ENCODE results near the gene CYP2J2.
"Not testable (repeated sequence)": the region's sequence is repeated elsewhere in the genome, so short reads cannot be mapped to it uniquely, and the experiment has no call there.

CYP2J2 gene, protein sequence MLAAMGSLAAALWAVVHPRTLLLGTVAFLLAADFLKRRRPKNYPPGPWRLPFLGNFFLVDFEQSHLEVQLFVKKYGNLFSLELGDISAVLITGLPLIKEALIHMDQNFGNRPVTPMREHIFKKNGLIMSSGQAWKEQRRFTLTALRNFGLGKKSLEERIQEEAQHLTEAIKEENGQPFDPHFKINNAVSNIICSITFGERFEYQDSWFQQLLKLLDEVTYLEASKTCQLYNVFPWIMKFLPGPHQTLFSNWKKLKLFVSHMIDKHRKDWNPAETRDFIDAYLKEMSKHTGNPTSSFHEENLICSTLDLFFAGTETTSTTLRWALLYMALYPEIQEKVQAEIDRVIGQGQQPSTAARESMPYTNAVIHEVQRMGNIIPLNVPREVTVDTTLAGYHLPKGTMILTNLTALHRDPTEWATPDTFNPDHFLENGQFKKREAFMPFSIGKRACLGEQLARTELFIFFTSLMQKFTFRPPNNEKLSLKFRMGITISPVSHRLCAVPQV

DNA sequence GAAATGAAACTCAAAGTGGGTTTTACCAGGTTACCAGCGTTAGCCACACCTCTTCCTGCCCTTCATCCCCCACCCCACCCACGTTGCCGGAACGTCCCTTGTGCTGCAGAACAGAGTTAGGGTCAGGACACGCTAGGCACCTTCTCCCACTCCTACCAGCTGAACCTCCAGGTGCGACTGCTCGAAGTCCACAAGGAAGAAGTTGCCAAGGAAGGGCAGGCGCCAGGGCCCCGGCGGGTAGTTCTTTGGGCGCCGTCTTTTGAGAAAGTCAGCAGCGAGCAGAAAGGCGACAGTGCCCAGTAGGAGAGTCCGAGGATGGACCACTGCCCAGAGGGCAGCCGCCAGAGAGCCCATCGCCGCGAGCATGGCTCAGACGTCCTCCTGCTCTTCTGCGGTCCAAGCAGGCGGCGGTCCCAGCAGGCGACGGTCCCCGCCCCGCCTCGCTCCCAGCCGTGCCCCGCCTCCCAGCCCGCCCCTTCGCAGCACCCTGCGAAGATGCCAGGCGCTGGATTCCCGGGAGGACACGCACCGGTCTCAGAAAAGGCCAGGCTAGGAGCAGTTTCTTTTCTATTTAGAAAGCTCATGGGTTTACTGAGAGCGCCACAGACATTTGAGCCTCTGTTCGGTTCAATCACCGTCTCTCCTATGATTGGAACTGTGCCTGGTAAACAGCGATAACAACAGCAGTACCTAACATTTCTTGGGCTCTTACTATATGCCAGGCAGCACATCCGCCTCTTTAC, at the start of gene CYP2J2:
CYP2J2 (minus strand) TSS at position 393 of the 743 bp plus-strand sequence; CDS start at position 366, 27 bp downstream.
- peak; percentile 18 for DNase-seq

DNA sequence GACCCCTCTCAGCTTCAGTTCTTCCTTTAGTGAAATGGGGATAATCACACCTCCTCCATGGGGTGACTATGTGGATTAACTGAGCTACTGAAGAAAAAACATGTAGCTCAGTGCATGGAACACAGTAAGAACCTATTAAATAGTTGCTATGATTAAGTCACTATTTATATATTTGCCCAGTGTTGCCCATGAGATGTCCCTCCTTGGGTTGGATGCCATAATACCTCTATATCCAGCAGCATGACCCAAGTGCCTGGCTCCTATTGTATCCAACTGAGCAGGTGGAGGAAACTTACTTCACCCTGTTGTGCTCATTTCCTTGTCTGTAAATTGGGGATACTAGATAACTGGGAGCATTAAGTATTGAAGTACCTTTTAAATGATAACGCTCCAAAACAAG, 47.1 kb upstream of the CYP2J2 start:
- no peak for DNase-seq

DNA sequence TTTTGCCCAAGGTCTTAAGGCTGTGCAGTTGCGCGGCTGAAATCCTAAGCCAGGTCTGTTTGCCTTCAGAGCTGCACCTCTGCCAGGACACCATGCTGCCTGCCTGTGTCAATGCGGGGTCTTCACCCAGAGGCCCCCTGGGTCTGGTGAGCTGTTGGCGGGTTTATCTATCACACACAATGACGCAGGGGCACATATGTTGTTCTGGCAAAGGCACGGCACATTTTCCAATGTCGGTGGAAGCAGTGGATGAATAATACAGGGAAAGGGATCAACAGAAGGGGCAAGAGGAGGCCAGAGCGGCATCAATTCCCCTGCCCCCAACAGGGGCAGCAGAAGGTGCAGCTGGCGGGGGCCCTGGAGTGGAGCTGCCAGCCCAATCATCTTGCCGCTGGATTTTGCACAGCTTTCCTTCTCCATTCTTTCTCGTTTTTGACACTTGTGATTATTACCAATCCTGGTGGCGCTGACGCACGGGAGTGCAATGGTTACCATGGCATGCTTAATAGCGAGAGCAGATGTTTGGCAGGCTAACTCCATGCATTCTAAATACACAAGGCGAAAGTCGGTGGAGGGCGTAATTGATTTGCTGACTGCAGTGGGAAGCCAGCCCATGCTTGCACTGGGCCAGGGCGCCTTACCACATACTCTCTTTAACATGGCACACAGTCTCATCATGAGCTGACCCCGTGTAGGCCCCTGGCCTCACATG, 45.8 kb upstream of the CYP2J2 start:
- no peak for DNase-seq

DNA sequence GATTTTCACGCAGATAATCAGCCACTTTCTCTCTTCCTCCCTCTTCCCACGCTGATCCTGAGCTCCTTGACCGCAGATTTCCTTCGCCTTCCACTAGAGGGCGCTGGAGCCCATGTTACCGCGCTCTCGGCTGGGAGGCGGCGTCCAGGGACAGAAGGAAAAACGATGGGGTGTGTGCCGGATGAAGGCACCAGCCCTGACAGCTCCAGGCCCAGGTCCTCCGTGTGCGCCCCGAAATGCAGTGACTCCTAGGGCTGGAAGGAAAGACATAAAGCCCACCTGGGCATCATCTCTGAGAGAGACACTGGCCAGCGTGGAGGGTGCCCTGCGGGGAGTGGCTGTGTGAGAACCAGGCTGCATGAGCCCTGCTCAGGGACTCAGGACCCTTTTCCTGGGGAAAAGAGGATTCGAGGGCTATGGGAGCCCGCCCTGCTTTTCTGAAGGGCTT, 44.9 kb upstream of the CYP2J2 start:
- no peak for DNase-seq

DNA sequence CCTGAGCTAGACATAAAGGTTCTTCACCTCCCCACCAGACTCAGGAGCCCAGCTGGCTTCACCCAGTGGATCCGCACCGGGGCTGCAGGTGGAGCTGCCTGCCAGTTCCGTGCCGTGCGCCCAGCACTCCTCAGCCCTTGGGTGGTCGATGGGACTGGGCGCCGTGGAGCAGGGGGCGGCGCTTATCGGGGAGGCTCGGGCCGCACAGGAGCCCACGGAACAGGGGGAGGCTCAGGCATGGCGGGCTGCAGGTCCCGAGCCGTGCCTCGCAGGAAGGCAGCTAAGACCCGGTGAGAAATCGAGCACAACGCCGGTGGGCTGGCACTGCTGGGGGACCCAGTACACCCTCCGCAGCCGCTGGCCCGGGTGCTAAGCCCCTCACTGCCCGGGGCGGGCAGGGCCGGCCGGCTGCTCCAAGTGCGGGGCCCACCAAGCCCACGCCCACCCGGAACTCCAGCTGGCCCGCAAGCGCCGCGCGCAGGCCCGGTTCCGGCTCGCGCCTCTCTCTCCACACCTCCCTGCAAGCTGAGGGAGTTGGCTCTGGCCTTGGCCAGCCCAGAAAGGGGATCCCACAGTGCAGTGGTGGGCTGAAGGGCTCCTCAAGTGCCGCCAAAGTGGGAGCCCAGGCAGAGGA, 43.1 kb upstream of the CYP2J2 start:
- DNase-seq, result not testable (repeated sequence)

DNA sequence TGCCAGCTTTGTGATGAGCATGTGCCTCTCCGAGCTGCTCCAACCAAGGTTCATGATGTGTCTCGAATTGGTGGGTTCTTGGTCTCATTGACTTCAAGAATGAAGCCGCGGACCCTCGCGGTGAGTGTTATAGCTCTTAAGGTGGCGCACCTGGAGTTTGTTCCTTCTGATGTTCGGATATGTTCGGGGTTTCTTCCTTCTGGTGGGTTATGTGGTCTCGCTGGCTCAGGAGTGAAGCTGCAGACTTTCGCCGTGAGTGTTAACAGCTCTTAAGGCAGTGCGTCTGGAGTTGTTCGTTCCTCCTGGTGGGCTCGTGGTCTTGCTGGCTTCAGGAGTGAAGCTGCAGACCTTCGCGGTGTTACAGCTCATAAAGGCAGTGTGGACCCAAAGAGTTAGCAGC, 42.2 kb upstream of the CYP2J2 start:
- not testable (repeated sequence) for DNase-seq

DNA sequence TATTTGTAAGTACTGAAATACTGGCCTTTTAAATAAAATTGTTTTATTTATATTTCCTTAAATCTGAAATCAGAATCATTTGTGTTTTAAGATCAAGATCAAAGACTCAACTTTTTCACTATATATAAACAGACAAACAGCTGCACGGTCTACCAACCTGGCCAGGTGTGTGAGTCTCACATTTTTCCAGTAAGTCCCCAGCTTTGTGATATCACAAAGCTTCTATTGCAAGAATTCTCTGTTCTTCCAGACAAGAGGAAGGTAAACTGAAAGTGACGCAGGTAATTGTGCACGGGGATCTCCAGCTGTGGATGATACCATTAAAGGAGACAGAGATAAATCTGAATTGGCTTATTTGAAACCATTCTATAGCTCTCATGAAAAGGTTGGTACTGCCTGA, 41.2 kb upstream of the CYP2J2 start:
- DNase-seq, result no peak

DNA sequence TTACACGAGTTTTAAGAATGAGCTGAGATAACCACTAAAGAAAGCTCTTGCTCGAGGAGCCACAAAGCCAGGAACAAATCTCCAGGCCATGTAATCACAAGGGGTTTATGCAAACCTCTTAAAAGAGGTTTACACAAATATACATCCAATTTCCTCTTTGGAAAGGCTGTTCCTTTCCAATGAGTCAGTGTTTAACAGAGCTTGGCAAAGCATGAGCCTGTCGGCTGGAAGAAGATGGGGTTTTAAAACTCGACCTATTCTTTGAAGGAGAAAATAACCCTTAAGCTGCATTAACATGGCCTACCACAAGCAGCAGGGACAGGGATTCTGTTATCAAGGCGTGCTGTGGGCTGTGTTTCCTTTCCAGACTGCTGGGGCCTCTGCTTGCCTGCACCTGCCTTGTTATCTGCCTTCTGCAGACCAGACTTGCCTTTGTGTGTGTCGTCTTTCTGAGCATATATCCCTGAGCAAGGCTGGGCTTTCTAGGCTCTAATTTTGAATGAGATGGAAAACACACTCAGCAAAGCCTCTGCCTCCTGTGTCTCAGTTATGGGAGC, 40.6 kb upstream of the CYP2J2 start:
- DNase-seq, result no peak

DNA sequence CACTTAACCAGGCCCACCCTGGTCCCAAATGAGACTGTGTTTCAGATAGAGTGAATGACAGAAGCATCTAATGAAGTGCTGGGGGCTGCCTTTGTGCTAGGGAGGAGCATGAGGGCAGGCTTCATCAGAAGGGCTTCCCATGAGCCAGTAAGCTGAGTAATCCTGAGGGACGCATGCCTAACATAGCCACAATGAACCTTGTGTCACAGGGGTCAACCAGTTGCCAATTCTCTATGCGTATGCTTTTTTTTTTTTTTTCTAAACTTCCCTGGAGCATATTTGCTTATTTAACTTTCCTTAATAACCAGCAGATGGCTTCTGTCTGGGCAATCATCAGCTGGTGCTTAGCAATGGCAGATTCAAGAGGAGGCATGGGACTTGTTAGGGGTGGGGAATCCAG, 25.5 kb upstream of the CYP2J2 start:
- no peak for DNase-seq

DNA sequence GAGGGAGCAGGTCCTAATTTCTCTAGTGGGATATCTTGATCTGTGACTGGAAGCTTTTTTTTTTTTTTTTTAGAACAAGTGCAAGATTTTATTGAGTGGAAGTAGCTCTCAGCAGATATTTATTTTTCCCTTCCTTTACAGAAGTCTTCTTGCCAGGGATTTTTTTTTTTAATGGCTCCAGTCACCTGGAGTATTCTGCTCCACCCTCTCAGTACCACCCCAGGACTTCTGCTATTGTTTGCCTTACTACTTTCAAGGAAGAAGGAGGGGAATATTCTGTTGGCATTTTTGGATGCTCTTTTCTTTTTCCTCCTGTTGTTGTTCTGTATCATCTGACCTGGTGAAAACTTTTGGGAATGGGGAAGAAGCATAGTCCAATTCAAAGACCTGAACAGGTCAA, 23.1 kb upstream of the CYP2J2 start:
- DNase-seq, result no peak

DNA sequence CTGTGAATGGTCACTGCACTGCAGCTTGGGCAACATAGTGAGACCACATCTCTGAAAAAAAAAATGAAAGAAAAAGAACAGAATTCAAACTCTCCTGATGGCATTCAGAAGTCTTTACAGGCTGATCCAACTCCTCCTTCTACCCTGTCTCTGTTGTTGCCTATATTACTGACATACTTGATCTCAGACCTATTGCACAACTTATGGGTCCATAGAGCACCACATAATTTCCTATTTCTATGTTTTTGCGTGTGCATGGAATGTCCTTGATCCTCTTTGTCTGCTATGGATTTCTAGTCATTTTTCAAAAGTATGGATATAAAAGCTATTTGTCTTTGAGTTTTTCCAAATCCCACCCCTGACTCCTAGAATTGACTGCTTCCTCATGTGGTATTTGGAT, 22.4 kb upstream of the CYP2J2 start:
- no peak for DNase-seq

DNA sequence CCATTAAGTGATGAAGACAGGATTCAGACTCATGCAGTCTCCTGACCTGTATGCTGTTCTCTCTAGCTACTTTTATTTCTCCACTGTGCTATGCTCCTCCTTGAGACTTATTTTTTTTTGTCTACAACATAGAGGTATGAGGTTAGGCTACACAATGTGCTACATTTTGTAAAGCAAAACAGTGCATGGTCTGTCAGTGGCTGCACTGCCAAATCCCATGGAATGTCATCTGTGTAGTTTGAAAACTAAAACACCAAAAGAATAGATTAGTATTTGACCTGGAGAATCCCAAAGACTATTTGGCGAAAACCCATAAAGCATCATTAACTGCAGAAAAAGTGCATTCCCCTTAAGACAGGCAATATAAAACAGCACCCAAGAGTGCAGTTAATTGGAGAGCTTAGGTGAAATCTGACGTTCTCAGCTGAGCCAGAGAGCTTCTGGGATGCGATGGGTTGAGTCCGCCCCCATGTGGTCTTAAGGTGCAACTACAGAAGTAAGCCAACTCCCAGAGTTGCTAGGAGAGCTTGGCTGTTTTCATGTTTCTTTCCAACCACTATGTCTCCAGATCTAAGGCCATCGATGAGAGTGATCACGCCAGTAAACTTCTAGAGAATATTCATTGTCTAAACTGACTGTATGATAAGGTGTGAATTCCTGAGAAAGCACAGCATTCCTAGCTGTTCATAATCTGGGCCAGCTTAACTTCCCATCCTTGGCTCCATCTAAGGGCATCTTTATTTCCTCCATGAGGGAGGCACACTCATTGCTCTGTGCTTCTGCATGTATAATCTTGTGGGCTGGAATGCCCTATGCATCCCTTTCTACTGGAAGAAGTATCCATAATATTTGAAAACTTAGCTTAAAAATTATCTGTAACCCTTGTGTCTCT, 20.7 kb upstream of the CYP2J2 start:
- peak; percentile 20 for DNase-seq

DNA sequence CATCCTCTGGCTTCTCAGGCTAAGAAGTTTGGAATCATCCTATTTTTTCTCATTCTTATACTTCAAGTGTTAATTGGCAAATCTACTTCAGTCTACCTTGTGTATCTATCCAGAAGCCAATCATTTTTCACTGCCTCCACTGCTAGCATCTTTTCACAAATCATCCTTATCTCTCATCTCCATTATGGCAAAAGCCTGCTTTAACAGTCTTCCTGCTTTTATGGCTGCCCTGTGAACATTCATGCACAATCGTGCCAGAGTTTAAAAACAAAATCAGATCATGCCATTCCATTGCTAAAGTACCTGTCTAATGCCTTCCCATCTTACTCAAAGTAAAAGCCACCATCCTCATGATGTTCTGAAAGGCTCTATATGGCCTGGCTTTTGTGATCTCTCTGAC, 19.2 kb upstream of the CYP2J2 start:
- DNase-seq, result no peak

DNA sequence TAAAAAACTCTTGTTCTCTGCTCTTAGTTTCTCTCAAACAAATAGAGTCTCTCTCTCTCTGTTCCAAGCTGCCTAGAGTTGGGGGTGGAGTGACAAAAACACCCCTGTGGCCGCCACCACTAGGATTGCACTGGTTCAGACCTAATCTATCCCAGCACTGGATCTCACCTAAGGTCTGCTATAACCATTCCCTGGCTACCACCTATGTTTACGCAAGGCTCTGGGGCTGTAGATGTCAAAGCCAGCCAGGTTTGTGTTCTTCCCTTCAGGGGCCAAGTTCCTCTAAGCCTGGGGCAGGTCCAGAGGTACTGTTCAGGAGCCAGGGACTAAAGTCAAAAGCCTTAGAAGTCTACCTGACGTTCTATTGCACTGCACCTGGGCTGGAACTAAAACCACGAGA, 12.8 kb upstream of the CYP2J2 start:
- no peak for DNase-seq

DNA sequence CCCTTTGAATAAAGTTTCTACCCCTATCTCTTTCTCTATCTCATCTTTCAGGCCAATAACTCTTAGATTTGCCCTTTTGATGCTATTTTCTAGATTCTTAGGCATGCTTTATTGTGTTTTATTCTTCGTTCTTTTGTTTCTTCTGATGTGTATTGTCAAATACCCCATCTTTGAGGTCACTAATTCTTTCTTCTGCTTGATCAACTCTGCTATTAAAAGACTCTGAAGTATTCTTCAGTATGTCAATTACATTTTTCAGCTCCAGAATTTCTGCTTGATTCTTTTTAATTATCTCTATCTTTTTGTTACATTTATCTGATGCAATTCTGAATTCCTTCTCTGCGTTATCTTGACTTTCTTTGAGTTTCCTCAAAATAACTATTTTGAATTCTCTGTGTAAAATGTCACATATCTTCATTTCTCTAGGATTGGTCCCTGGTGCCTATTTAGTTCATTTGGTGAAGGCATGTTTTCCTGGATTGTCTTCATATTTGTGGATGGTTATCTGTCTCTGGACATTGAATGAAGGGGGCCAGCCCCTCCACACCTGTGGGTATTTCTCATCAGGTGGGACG, 11.2 kb upstream of the CYP2J2 start:
- DNase-seq, result no peak

DNA sequence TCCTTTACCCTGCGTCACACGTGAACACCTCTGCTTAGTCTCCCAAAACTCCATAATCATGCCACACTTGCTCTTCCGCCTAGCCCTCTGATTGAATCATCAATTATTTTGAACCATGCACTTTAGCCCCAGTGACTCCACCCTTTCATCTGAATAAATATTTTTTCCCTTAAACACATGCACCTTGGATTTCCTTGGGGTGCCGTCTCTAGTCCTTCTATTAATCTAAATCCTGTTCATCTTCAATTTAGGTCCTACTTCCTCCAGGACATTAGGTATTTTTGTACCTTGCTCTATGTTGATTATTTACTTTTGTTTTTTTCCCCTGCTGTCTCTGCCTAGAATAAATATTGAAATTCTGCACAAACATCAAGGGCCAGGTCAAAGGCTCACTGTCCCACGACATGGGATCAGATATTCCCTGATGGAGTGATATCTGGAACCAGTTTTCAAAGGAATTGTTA, 9.8 kb upstream of the CYP2J2 start:
- no peak for DNase-seq

DNA sequence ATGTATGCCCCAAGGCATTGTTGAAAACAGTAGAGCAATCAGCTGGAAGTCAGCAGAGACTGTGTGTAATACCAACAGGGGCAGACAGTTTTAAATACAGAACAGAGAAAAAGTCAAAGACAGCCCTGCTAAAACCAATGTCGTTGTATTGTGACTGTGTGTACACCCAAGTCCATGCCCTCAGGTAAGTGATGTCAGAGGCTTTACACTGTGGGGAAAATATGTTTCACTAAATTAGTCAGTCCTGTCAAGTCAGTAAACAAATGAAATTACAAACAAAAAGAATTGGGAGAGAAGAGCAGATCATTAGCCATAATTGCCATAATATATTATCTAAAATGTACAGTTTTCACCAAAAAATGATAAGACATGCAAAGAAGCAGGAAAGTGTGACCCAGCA, 2.4 kb upstream of the CYP2J2 start:
- DNase-seq, result no peak

DNA sequence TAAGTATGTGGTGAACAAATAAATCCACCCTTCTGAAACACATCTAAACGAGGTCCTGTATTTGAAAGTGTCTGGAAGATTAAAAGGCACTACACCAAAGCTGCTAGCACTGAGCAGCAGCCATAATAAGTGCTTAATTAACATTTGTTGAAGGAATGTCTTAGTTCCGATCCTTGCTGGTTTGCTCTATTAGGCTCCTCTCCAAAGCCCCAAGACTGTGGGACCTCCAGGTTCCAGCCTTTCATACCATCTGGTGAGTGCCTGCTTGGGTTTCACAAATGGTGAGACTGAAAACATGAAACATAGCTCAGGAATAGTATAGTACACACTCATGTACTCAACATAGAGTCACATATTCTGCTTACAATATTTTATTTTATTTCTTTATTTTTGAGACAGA, 640 bp upstream of the CYP2J2 start:
- no peak for DNase-seq

DNA sequence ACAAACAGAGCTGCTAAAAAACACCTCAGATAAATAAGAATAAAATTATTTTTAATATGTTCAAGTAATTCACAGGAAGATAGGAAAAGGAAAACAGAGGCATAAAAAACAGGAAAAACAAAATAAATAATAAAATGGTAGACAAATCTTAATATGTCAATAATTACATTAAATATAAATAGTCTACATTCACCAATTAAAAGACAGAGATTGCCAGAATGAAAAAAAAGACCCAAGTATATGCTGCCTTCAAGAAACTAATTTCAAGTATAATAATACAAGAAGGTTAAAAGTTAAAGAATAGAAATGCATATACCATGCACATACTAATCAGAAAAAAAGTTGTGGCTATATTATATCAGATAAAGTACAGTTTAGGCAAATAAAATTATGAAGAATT, 1.9 kb downstream of the CYP2J2 start:
- DNase-seq, result no peak

DNA sequence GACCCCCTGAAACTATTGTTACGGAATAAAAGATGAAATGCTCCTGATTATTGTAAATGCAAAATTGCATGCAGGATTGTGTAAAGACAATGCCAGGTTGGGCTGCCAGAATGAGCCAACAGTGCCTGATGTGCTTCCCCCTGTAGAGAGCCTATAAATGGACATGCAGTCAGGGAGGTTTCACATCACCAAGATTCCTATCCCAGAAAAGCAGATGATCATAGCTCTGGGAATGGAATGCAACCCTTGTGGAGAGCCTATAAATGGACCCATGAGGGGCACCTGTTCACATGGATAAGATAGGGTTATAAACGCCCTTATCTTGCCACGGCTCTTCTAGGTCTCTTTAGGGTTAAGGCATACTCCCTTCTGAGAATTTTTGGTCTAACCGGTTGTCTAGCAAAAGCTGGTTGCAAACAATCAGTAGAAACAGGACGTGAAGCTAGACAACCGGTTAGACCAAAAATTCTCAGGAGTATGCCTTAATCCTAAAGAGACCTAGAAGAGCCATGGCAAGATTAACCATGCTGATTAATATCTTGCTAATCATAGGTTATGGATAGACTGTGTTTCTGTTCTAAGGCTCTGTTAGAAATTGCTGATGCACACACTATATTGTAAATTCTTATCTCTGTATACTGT, 5.2 kb downstream of the CYP2J2 start:
- DNase-seq, result not testable (repeated sequence)

DNA sequence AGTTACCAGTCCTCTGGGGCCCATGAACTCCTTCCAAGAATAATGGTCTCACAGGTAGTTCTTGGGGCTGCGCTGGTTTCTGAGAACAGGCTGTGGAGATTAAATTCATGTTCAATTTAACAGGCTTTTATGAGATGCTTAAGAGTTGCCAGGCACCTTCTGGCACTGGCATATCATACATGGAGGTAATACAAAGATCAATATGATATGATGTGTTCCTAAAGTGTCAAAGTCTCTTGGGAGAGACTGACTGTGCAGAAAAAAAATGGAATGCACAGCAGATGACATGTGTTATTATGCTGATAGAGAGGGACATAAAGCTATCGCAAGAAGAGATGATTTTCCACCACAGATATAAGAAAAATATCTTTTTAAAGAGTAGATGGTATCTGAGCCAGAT, 6.8 kb downstream of the CYP2J2 start:
- DNase-seq, result no peak
